ENCODE data around the gene CDH13.

DNA sequence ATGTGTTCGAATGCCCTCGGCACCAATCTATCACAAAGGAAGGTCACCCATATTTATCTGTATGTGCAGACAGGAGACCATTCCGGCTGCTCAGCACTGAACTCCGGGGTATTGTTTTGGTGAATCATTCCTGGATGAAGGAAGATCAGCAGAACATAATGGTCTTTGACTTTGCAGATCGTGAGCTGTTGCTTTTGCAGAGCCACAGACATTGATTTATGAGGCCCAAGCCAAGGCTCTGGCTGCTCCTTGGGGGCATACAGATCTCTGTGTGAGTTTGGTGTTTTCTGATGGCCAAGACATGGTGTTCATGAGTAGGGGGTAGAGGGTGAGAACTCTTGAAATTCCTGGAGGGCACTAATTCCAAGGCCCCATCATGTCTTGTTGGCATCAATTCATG, 722.2 kb downstream of the CDH13 start:
- TF ChIP-seq, protein P1, sequence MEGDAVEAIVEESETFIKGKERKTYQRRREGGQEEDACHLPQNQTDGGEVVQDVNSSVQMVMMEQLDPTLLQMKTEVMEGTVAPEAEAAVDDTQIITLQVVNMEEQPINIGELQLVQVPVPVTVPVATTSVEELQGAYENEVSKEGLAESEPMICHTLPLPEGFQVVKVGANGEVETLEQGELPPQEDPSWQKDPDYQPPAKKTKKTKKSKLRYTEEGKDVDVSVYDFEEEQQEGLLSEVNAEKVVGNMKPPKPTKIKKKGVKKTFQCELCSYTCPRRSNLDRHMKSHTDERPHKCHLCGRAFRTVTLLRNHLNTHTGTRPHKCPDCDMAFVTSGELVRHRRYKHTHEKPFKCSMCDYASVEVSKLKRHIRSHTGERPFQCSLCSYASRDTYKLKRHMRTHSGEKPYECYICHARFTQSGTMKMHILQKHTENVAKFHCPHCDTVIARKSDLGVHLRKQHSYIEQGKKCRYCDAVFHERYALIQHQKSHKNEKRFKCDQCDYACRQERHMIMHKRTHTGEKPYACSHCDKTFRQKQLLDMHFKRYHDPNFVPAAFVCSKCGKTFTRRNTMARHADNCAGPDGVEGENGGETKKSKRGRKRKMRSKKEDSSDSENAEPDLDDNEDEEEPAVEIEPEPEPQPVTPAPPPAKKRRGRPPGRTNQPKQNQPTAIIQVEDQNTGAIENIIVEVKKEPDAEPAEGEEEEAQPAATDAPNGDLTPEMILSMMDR (conservative IDR thresholded peaks at IDR 0.05; ENCODE audit: low read length), result no peak
- TF ChIP-seq EZH2phosphoT487 (IDR thresholded peaks at IDR 0.05; ENCODE audit: borderline replicate concordance, low read depth, low read length), result no peak

Measured in OCI-LY7 (cell line).